ENCODE results near the gene TIMM8A.

- no peak for TF ChIP-seq CTCF (IDR thresholded peaks at IDR 0.05; ENCODE audit: low read depth, low read length, poor library complexity, severe bottlenecking)
- TF ChIP-seq EZH2phosphoT487 (IDR thresholded peaks at IDR 0.05; ENCODE audit: borderline replicate concordance, low read length), result no peak
Measured at GRCh38 chrX:101362116-101362515, 13.6 kb upstream of the TIMM8A start.

Measured in DOHH2 (cell line).